Renal pelvis (tissue), 12 donors: ENCODE data around the gene FOXD4. TPM values are rescaled to one million over a fixed set of nuclear protein-coding genes. Genes with fewer than 3 reads are reported as not detected.
"Not testable (repeated sequence)": the region's sequence is repeated elsewhere in the genome, so short reads cannot be mapped to it uniquely, and the experiment has no call there.

Experiments
- DNase-seq: peaks from one replicate; pipeline ENCODE4 v3.0.0-alpha.2; 2013
- long read RNA-seq, 16 experiments: transcript quantifications; one replicate each; lab custom pipeline, GENCODE V29; 2026
- polyA plus RNA-seq, 3 donors: library from polyadenylated mRNA; unstranded; fragments of 120-200 nt; gene quantifications; one replicate each; pipeline ENCODE4 v1.2.1, GENCODE V29; 2013; ENCODE audit not compliant: insufficient read length in 3 of 3

Gene FOXD4
- under 1 TPM; 0.26 to 0.73 (median 0.42) TPM for polyA plus RNA-seq
- long read RNA-seq, donor 1, partial matches to known transcripts, result 0 of 1 reads
- long read RNA-seq, donor 1, other reads (novel, unspliced or antisense), result 0 of 1 reads
- long read RNA-seq, donor 2, result 0 reads
- long read RNA-seq, donor 3, result 0 reads
- long read RNA-seq, donor 4, result 0 reads
- long read RNA-seq, donor 5, result 0 reads
- long read RNA-seq, donor 6, result 0 reads
- long read RNA-seq, donor 7, partial matches to known transcripts, result 0 of 1 reads
- long read RNA-seq, donor 7, other reads (novel, unspliced or antisense), result 0 of 1 reads
- long read RNA-seq, donor 8, partial matches to known transcripts, result 0 of 1 reads
- long read RNA-seq, donor 8, other reads (novel, unspliced or antisense), result 0 of 1 reads
- long read RNA-seq, donor 9, result 0 reads
- long read RNA-seq, donor 10, result 0 reads
- long read RNA-seq, donor 11, result 0 reads
- long read RNA-seq, donor 12, partial matches to known transcripts, result 0 of 2 reads
- long read RNA-seq, donor 12, other reads (novel, unspliced or antisense), result 0 of 2 reads
- long read RNA-seq, donor 13, result 0 reads
- long read RNA-seq, donor 14, result 0 reads
- long read RNA-seq, donor 15, result 0 reads
- long read RNA-seq, donor 16, result 0 reads

GRCh38 chr9:117995-118467 is at the start of gene FOXD4:
Gene FOXD4, minus strand, starts transcription at chr9:118417. Its CDS starts 298 bp downstream, at chr9:118119.
- not testable (repeated sequence) for DNase-seq

- not testable (repeated sequence) for DNase-seq
These were observed 41.7 kb upstream of the FOXD4 start for GRCh38 chr9:159871-160270.

- not testable (repeated sequence) for DNase-seq
These were observed 33.0 kb upstream of the FOXD4 start for GRCh38 chr9:151173-151572.

- DNase-seq, result not testable (repeated sequence)
These were observed 21.7 kb upstream of the FOXD4 start for GRCh38 chr9:139880-140279.

GRCh38 chr9:117144-117994 is 848 bp downstream of the FOXD4 start:
- DNase-seq, result not testable (repeated sequence)

GRCh38 chr9:116239-117077 is 1.8 kb downstream of the FOXD4 start:
- not testable (repeated sequence) for DNase-seq

- DNase-seq, result not testable (repeated sequence)
These were observed 3.1 kb downstream of the FOXD4 start for GRCh38 chr9:115118-115451.

GRCh38 chr9:114267-115117 is 3.7 kb downstream of the FOXD4 start:
- DNase-seq, result not testable (repeated sequence)

- DNase-seq, result not testable (repeated sequence)
These were observed 4.5 kb downstream of the FOXD4 start for GRCh38 chr9:113468-114266.

GRCh38 chr9:112589-113467 is 5.4 kb downstream of the FOXD4 start:
- not testable (repeated sequence) for DNase-seq

- not testable (repeated sequence) for DNase-seq
These were observed 7.5 kb downstream of the FOXD4 start for GRCh38 chr9:110672-111071.

GRCh38 chr9:109540-109939 is 8.7 kb downstream of the FOXD4 start:
- DNase-seq, result not testable (repeated sequence)

- DNase-seq, result not testable (repeated sequence)
These were observed 9.3 kb downstream of the FOXD4 start for GRCh38 chr9:108742-109495.

- not testable (repeated sequence) for DNase-seq
These were observed 12.2 kb downstream of the FOXD4 start for GRCh38 chr9:105991-106390.

- DNase-seq, result not testable (repeated sequence)
These were observed 17.8 kb downstream of the FOXD4 start for GRCh38 chr9:100430-100829.

GRCh38 chr9:99867-100266 is 18.4 kb downstream of the FOXD4 start:
- not testable (repeated sequence) for DNase-seq

- DNase-seq, result not testable (repeated sequence)
These were observed 19.4 kb downstream of the FOXD4 start for GRCh38 chr9:98775-99174.
